SK-N-SH (cell line): ENCODE results near the gene IMMT. TPM values are rescaled to one million over a fixed set of nuclear protein-coding genes. Genes with fewer than 3 reads are reported as not detected.

ENCODE experiments used
- CTCF ChIA-PET: fragments of 300-600, 350-600 bp; formaldehyde crosslinking; extraction: SDS; loops from one replicate; lab custom pipeline; 2021; lab: Yijun Ruan, JAX
- POLR2A ChIA-PET: fragments of 350-600 bp; sonication (Branson Sonifier 250); formaldehyde crosslinking; extraction: SDS; loops from one replicate; lab custom pipeline; 2020; ENCODE audit warnings: antibody characterized with exemption, inconsistent platforms; lab: Yijun Ruan, JAX
- DNase-seq: peaks from one replicate; pipeline ENCODE4 v3.0.0; 2012
- H2AFZ ChIP-seq: fragments of 200-600 bp; sonication (generic); 2 replicates; pipeline ENCODE4 v1.8.1; 2016; ENCODE audit warnings: antibody characterized with exemption, mild to moderate bottlenecking, low read depth
- H3F3A ChIP-seq: fragments of 200-600 bp; sonication (generic); replicated peaks from 2 replicates; pipeline ENCODE3; 2016; ENCODE audit warnings: antibody characterized with exemption, mild to moderate bottlenecking; ENCODE audit not compliant: insufficient read depth
- H3K27ac ChIP-seq, 2 experiments: fragments of 200-500 bp in 1 of 2; fragments of 200-600 bp in 1 of 2; sonication (Bioruptor generic) in 1 of 2; sonication (generic), shearing (Covaris generic) in 1 of 2; 2 replicates each; pipeline versions ENCODE4 v1.5.1 to v1.6.1; 2014 to 2016; ENCODE audit warnings: low read depth in 2 of 2, inconsistent platforms in 1 of 2, low read length in 1 of 2, mild to moderate bottlenecking in 1 of 2, mixed read lengths in 1 of 2
- H3K27me3 ChIP-seq: fragments of 200-600 bp; sonication (generic), shearing (Covaris generic); 2 replicates; pipeline ENCODE4 v1.6.1; 2016; ENCODE audit warnings: mixed run types; ENCODE audit not compliant: insufficient read depth
- H3K36me3 ChIP-seq, 2 experiments: fragments of 200-500 bp in 1 of 2; fragments of 200-600 bp in 1 of 2; sonication (Bioruptor generic) in 1 of 2; sonication (generic) in 1 of 2; replicated peaks in 1 of 2; 2 replicates each; pipeline versions ENCODE3 to v1.5.1; 2014 to 2016; ENCODE audit warnings: low read length in 1 of 2, mild to moderate bottlenecking in 1 of 2; ENCODE audit not compliant: insufficient read depth in 2 of 2, control insufficient read depth in 1 of 2
- H3K4me1 ChIP-seq, 2 experiments: fragments of 200-500 bp in 1 of 2; fragments of 200-600 bp in 1 of 2; sonication (Bioruptor generic) in 1 of 2; sonication (generic), shearing (Covaris generic) in 1 of 2; 2 replicates each; pipeline versions ENCODE4 v1.5.1 to v1.6.1; 2014 to 2016; ENCODE audit warnings: low read depth in 1 of 2, low read length in 1 of 2, mixed run types in 1 of 2; ENCODE audit not compliant: insufficient read depth in 2 of 2, control insufficient read depth in 1 of 2
- H3K4me2 ChIP-seq: fragments of 200-600 bp; sonication (generic), shearing (Covaris generic); 2 replicates; pipeline ENCODE4 v1.6.1; 2017; ENCODE audit warnings: mixed run types
- H3K4me3 ChIP-seq, 2 experiments: fragments of 200-500 bp in 1 of 2; fragments of 200-600 bp in 1 of 2; sonication (Bioruptor generic) in 1 of 2; sonication (generic), shearing (Covaris generic) in 1 of 2; 2 replicates each; pipeline versions ENCODE4 v1.5.1 to v1.8.1; 2014 to 2016; ENCODE audit warnings: low read depth in 2 of 2, inconsistent platforms in 1 of 2, low read length in 1 of 2, mild to moderate bottlenecking in 1 of 2, mixed read lengths in 1 of 2, moderate library complexity in 1 of 2
- H3K79me2 ChIP-seq: fragments of 200-600 bp; sonication (generic); 2 replicates; pipeline ENCODE4 v1.8.1; 2017; ENCODE audit warnings: mild to moderate bottlenecking; ENCODE audit not compliant: insufficient read depth
- H3K9ac ChIP-seq: fragments of 200-600 bp; sonication (generic); 2 replicates; pipeline ENCODE4 v1.6.1; 2017; ENCODE audit warnings: mixed run types
- H3K9me2 ChIP-seq: fragments of 200-600 bp; sonication (generic); 2 replicates; pipeline ENCODE4 v1.6.1; 2017; ENCODE audit warnings: mixed run types
- H3K9me3 ChIP-seq: fragments of 200-600 bp; sonication (generic); 2 replicates; pipeline ENCODE4 v1.6.1; 2017; ENCODE audit warnings: mixed run types, mild to moderate bottlenecking, moderate library complexity
- H4K20me1 ChIP-seq: fragments of 200-600 bp; sonication (generic); 2 replicates; pipeline ENCODE4 v1.6.1; 2017; ENCODE audit warnings: mild to moderate bottlenecking, mixed run types; ENCODE audit not compliant: insufficient read depth
- CTCF ChIP-seq: fragments of 200-600 bp; sonication (generic); IDR thresholded peaks from 2 replicates; pipeline ENCODE4 v1.6.1; 2017; ENCODE audit warnings: antibody characterized with exemption, mild to moderate bottlenecking, moderate library complexity
- ELF1 ChIP-seq: IDR thresholded peaks from 2 replicates; pipeline ENCODE4 v1.4.0; 2012
- EZH2phosphoT487 ChIP-seq: fragments of 200-600 bp; sonication (generic); IDR thresholded peaks from 2 replicates; pipeline ENCODE4 v1.6.1; 2017; ENCODE audit warnings: low read depth, mixed run types, mild to moderate bottlenecking, antibody characterized with exemption, moderate library complexity, borderline replicate concordance
- FOSL2 ChIP-seq: IDR thresholded peaks from 2 replicates; pipeline ENCODE4 v1.4.0; 2012; ENCODE audit warnings: low read depth, mild to moderate bottlenecking, moderate library complexity, borderline replicate concordance
- FOXJ3 ChIP-seq: sonication (generic); formaldehyde crosslinking; IDR thresholded peaks from 2 replicates; pipeline ENCODE4 v1.5.1; 2020; ENCODE audit warnings: mild to moderate bottlenecking, missing genetic modification reagents
- GATA2 ChIP-seq: sonication (generic); formaldehyde crosslinking; IDR thresholded peaks from 2 replicates; pipeline ENCODE4 v1.5.0; 2020; ENCODE audit warnings: mild to moderate bottlenecking, missing genetic modification reagents
- JUND ChIP-seq: IDR thresholded peaks from 2 replicates; pipeline ENCODE4 v1.4.0; 2012
- MEF2A ChIP-seq: IDR thresholded peaks from 2 replicates; pipeline ENCODE4 v1.4.0; 2012; ENCODE audit warnings: low read depth, borderline replicate concordance
- NRF1 ChIP-seq: IDR thresholded peaks from 2 replicates; pipeline ENCODE4 v1.6.1; 2012; ENCODE audit warnings: low read depth, mild to moderate bottlenecking, low read length
- PBX3 ChIP-seq: IDR thresholded peaks from 2 replicates; pipeline ENCODE4; 2012
- POLR2AphosphoS5 ChIP-seq: IDR thresholded peaks from 2 replicates; pipeline ENCODE4 v1.6.1; 2012; ENCODE audit warnings: low read depth, low read length
- RAD21 ChIP-seq: IDR thresholded peaks from 2 replicates; pipeline ENCODE4 v1.6.1; 2012; ENCODE audit warnings: mild to moderate bottlenecking, low read length
- RCOR1 ChIP-seq: fragments of 150-350 bp; IDR thresholded peaks from 2 replicates; pipeline ENCODE4 v1.6.1; 2017; ENCODE audit warnings: antibody characterized with exemption, low read length
- RXRA ChIP-seq: IDR thresholded peaks from 2 replicates; pipeline ENCODE4 v1.4.0; 2012; ENCODE audit warnings: low read depth, mild to moderate bottlenecking, borderline replicate concordance
- SIN3A ChIP-seq: IDR thresholded peaks from 2 replicates; pipeline ENCODE4 v1.6.1; 2012; ENCODE audit warnings: low read depth, mild to moderate bottlenecking, low read length, moderate library complexity, borderline replicate concordance
- TCF12 ChIP-seq: IDR thresholded peaks from 2 replicates; pipeline ENCODE4 v1.4.0; 2012
- USF1 ChIP-seq: IDR thresholded peaks from 2 replicates; pipeline ENCODE4 v1.4.0; 2012; ENCODE audit warnings: low read depth, borderline replicate concordance
- YY1 ChIP-seq: IDR thresholded peaks from 2 replicates; pipeline ENCODE4 v1.4.0; 2012; ENCODE audit warnings: low read depth, mild to moderate bottlenecking
- WGBS: methylation state at CpG from one replicate; pipeline ENCODE4 v1.1.6; 2017; ENCODE audit warnings: low lambda C conversion rate; 5-methylcytosine and 5-hydroxymethylcytosine counted together
- polyA plus RNA-seq, 3 experiments: library from polyadenylated mRNA; depleted of rRNA; stranded (reverse); fragments of >200 nt; gene quantifications; 2 replicates each; pipeline ENCODE4 v1.2.3, GENCODE V29; 2012

IMMT gene
- polyA plus RNA-seq, 1 of the 3 experiments (the other 2 are of a cell fraction), result 36.3 TPM

- ChIA-PET CTCF (interaction anchor here (0.9 kb wide), 1 partner anchor 316 kb away, joined by 4 read pairs; no protein-coding TSS in a partner anchor), POLR2A (no interaction called here)
- Histone ChIP-seq H3K9me3 (no peaks in the 10 kb centered on the region), H4K20me1 (no peaks in the 10 kb centered on the region), H3K4me2 (no peak overlapping the region), H3F3A (peaks cover 19% of the 10 kb centered on the region), H3K4me1 (no peaks in the 10 kb centered on the region), H2AFZ (no peak overlapping the region), H3K27me3 (no peaks in the 10 kb centered on the region), H3K79me2 (no peaks in the 10 kb centered on the region), H3K36me3 (peaks cover 71 to 82% of the 10 kb centered on the region in 2 experiments), H3K9ac (no peak overlapping the region), H3K9me2 (no peaks in the 10 kb centered on the region), H3K4me3 (no peak overlapping the region), H3K27ac (no peak overlapping the region)
- TF ChIP-seq SIN3A, result no peak
- TF ChIP-seq RAD21, result no peak
- TF ChIP-seq JUND, result no peak
- TF ChIP-seq FOSL2, result no peak
- TF ChIP-seq GATA2, result no peak
- TF ChIP-seq USF1, result no peak
- TF ChIP-seq YY1, result no peak
- TF ChIP-seq POLR2AphosphoS5, result no peak
- TF ChIP-seq CTCF, result no peak
- no peak for TF ChIP-seq FOXJ3 (CRISPR knock-in tag)
- no peak for DNase-seq
- 93% methylated on average over 14 of the region's 14 CpGs for WGBS
Observed at GRCh38 chr2:86143926-86144685, 51.2 kb downstream of the IMMT start.

GRCh38 chr2:86143307-86143706 lies 52.0 kb downstream of the IMMT start:
- Histone ChIP-seq H3K9me2 (no peaks in the 10 kb centered on the region), H3K36me3 (peaks cover 74 to 86% of the 10 kb centered on the region in 2 experiments), H3K79me2 (no peaks in the 10 kb centered on the region), H3K27ac (no peak overlapping the region), H3K4me3 (no peak overlapping the region), H3K9ac (no peak overlapping the region), H2AFZ (no peak overlapping the region), H3K27me3 (no peaks in the 10 kb centered on the region), H3F3A (peaks cover 22% of the 10 kb centered on the region), H3K4me1 (no peaks in the 10 kb centered on the region), H3K4me2 (no peak overlapping the region), H4K20me1 (no peaks in the 10 kb centered on the region), H3K9me3 (no peaks in the 10 kb centered on the region)
- WGBS, result 95% methylated on average over 6 of the region's 6 CpGs
- CTCF ChIA-PET, result interaction anchor here (0.9 kb wide), 1 partner anchor 316 kb away, joined by 4 read pairs; no protein-coding TSS in a partner anchor
- no peak for TF ChIP-seq USF1
- TF ChIP-seq YY1, result no peak
- no peak for TF ChIP-seq TCF12
- no peak for TF ChIP-seq ELF1
- no peak for TF ChIP-seq FOSL2
- no peak for TF ChIP-seq PBX3
- TF ChIP-seq EZH2phosphoT487, result no peak
- TF ChIP-seq SIN3A, result no peak
- TF ChIP-seq FOXJ3 (CRISPR knock-in tag), result no peak
- no peak for TF ChIP-seq RCOR1
- TF ChIP-seq NRF1, result no peak
- TF ChIP-seq MEF2A, result no peak
- TF ChIP-seq RXRA, result no peak
- POLR2A ChIA-PET, result no interaction called here
- no peak for DNase-seq
